Nephron (organoid): Measurements from ENCODE around the gene GALT.
A peak's percentile ranks its signal among the peaks of the same experiment; 100 is the strongest.

ENCODE experiments used
- H3K27ac Mint-ChIP-seq, 3 experiments: 2 replicates each; pipeline ENCODE4 v1.8.0; 2020; ENCODE audit warnings: mixed read lengths in 3 of 3, mild to moderate bottlenecking in 2 of 3, moderate library complexity in 1 of 3
- H3K27me3 Mint-ChIP-seq: 2 replicates; pipeline ENCODE4 v1.8.0; 2021; ENCODE audit warnings: low read depth, mild to moderate bottlenecking, moderate library complexity, mixed read lengths
- H3K36me3 Mint-ChIP-seq: 2 replicates; pipeline ENCODE4 v1.8.0; 2020; ENCODE audit warnings: low read depth, mixed read lengths
- H3K4me1 Mint-ChIP-seq: 2 replicates; pipeline ENCODE4 v1.8.0; 2020; ENCODE audit warnings: mixed read lengths
- H3K4me3 Mint-ChIP-seq, 3 experiments: 2 replicates each; pipeline ENCODE4 v1.8.0; 2020; ENCODE audit warnings: mild to moderate bottlenecking in 3 of 3, mixed read lengths in 3 of 3, moderate library complexity in 2 of 3
- H3K9me3 Mint-ChIP-seq: 2 replicates; pipeline ENCODE4 v1.8.0; 2020; ENCODE audit warnings: mixed read lengths
- TF ChIP-seq, protein P1 (sequence below), 3 experiments: fragments of 200-600 bp; sonication (generic); IDR thresholded peaks; one replicate each; pipeline ENCODE4 v1.5.0; 2021; ENCODE audit warnings: antibody characterized with exemption in 3 of 3; ENCODE audit not compliant: unreplicated experiment in 3 of 3

GALT gene

DNA sequence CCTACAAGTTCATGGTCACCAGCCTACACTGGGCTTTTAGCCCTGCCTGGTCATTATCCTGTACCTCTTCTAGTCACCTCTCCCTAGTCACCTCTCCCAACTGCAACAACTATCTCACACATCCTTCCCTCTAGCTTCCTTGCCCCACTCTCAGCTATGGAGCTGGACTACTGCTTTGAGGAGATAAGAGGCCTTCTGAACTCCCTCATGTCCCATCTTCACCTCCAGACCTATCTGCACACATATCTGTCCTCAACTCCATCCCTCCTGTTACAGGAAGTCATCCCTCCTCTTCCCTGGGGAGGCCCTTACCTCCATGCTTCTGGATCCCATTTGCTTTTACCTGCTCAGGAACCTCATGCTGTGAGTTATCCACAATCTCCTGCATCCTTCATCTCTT, 40.3 kb upstream of the GALT start:
- Mint-ChIP-seq H3K9me3 (no peaks in the 10 kb centered on the region), H3K27me3 (peaks cover 9% of the 10 kb centered on the region), H3K27ac (no peak overlapping the region), H3K4me3 (no peak overlapping the region), H3K4me1 (peaks cover 16% of the 10 kb centered on the region), H3K36me3 (no peaks in the 10 kb centered on the region)
- TF ChIP-seq, protein P1, sequence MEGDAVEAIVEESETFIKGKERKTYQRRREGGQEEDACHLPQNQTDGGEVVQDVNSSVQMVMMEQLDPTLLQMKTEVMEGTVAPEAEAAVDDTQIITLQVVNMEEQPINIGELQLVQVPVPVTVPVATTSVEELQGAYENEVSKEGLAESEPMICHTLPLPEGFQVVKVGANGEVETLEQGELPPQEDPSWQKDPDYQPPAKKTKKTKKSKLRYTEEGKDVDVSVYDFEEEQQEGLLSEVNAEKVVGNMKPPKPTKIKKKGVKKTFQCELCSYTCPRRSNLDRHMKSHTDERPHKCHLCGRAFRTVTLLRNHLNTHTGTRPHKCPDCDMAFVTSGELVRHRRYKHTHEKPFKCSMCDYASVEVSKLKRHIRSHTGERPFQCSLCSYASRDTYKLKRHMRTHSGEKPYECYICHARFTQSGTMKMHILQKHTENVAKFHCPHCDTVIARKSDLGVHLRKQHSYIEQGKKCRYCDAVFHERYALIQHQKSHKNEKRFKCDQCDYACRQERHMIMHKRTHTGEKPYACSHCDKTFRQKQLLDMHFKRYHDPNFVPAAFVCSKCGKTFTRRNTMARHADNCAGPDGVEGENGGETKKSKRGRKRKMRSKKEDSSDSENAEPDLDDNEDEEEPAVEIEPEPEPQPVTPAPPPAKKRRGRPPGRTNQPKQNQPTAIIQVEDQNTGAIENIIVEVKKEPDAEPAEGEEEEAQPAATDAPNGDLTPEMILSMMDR (IDR thresholded peaks at IDR 0.05; ENCODE audit: unreplicated experiment in 3 of 3): no peak

DNA sequence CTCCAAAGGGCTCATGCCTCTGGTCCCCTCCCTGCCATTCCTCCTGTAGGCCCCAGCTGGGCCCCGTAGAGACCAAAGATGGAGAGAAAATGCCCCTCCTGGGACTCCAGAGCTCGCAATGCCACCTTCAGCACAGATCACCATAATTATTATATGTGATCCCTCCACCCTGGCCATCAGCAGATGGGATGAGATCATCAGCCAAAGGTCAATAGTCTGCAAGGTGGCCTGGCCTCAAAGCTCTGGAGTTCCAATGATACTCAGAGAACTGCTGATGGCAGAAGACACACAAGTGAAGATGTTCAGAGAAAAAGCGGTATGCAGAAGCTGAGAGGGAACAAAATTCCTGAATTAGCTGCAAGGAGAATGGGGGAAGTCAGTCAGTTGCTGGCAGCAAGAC, 39.6 kb upstream of the GALT start:
- Mint-ChIP-seq H3K27ac (no peak overlapping the region), H3K4me3 (no peak overlapping the region), H3K9me3 (no peaks in the 10 kb centered on the region), H3K27me3 (peaks cover 5% of the 10 kb centered on the region), H3K4me1 (peaks cover 15% of the 10 kb centered on the region), H3K36me3 (no peaks in the 10 kb centered on the region)
- TF ChIP-seq, protein P1 (IDR thresholded peaks at IDR 0.05; ENCODE audit: unreplicated experiment in 3 of 3): no peak

DNA sequence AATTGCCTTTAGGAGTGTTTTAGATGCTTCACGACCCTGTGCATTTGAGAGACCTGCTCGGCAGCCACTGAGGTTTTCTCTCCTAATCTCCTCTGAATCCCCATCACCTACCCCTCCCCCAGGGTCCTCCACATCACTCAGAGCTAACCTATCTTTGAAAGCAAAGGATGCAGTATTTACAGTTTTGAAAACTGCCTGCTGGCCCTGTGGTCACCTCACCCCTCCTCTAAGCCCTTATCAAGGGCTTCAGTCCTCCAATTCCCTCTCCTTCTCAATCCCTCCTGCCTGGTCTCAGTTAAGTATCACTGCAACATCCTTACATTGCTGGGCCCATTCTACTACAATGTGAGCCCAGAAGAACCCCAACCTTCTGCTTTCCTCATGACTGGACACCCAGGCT, 39.1 kb upstream of the GALT start:
- Mint-ChIP-seq H3K36me3 (no peaks in the 10 kb centered on the region), H3K4me3 (no peak overlapping the region), H3K9me3 (no peaks in the 10 kb centered on the region), H3K4me1 (peaks cover 15% of the 10 kb centered on the region), H3K27me3 (peaks cover 5% of the 10 kb centered on the region), H3K27ac (no peak overlapping the region)
- TF ChIP-seq, protein P1 (IDR thresholded peaks at IDR 0.05; ENCODE audit: unreplicated experiment in 3 of 3): no peak

DNA sequence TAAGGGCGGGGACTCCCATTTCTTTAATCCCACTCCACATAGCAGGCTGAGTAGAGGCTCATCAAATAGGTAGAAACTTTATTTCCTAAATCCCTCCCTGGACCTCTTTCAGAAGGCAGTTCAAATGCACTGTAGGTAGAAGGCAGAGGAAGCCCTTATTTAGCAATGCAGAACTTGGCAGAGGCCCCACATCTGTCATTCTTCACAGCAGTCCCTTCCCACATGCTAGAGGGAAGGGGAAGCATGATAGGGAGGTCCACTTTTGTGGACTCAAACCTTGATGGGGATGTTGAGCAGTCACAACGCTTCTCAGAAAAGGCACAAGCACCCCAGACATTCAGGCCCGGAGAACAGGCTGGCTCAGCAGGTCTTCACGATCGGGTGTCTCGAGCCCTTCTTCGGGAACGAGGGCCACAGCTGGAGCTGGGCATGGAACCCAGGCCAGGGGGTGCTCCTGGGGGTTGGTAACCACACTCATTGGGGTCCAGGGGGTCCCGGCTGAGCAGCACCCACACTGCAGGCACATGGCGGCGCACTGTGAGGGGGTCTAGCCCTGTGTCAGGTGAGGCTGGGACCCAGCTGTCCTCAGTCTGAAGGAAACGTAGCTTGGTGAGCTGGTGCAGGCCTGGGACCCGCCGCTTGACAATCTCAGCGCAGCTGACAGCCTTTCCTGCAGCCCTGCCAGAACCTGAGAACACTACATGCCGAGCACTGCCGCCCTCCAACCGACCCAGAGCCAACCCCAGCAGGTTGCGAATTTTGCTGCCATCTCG, 35.9 kb upstream of the GALT start:
- peaks cover 21% of the 10 kb centered on the region for H3K4me1 Mint-ChIP-seq
- no peaks in the 10 kb centered on the region for H3K9me3 Mint-ChIP-seq
- no peaks in the 10 kb centered on the region for H3K27me3 Mint-ChIP-seq
- TF ChIP-seq, protein P1 (IDR thresholded peaks at IDR 0.05; ENCODE audit: unreplicated experiment in 3 of 3): no peak
- peak overlapping the region; percentile 32 to 58 (median 57) for H3K27ac Mint-ChIP-seq
- peak overlapping the region; percentile 84 to 91 (median 90) for H3K4me3 Mint-ChIP-seq
- peaks cover 7% of the 10 kb centered on the region for H3K36me3 Mint-ChIP-seq

DNA sequence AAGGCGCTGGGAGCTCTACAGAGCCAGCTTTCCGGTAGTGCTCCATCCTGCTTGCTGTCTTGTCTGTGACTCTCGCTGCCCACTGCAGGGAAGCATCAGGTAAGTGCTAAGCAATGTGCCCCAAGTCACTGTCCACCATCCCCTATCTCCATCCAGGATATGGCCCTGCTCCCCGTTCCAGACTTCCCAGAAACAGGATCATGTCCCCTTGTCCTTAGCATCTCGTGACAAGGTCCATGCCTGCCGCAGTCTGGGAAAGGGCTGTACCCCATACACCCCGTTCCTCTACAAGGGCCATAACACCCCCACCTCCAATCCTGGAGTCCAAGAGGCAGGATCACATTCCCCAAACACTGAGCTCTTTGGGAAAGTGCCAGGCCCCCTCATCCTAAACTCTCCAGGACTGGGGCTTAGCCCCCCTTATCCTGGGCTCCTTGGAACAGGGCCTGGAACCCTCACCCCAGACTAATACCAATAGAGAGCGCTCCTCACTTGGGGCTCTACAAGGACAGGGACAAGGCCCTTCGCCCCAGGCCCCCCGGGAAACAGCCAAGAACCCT, 35.1 kb upstream of the GALT start:
- TF ChIP-seq, protein P1 (IDR thresholded peaks at IDR 0.05; ENCODE audit: unreplicated experiment in 3 of 3): no peak
- Mint-ChIP-seq H3K4me3 (peak overlapping the region; percentile 84 to 91 (median 90)), H3K36me3 (peaks cover 11% of the 10 kb centered on the region), H3K9me3 (no peaks in the 10 kb centered on the region), H3K27me3 (no peaks in the 10 kb centered on the region), H3K27ac (peak overlapping the region; percentile 85 to 86 (median 85)), H3K4me1 (peaks cover 21% of the 10 kb centered on the region)
